ENCODE data around the gene SORL1. TPM values are rescaled to one million over a fixed set of nuclear protein-coding genes. Genes with fewer than 3 reads are reported as not detected.
A peak's percentile ranks its signal among the peaks of the same experiment; 100 is the strongest.

The SORL1 gene
- total RNA-seq, 1 donor from 2014 or later = 10.5 TPM

- no peak overlapping the region for H3K4me3 ChIP-seq
- TF ChIP-seq CTCF (IDR thresholded peaks at IDR 0.05) = no peak
- H3K36me3 ChIP-seq = no peaks in the 10 kb centered on the region
- H3K27ac ChIP-seq = no peak overlapping the region
- H3K27me3 ChIP-seq = no peaks in the 10 kb centered on the region
- intact Hi-C loops (cut with DNase I) = no loop called here
- H3K9me3 ChIP-seq = no peaks in the 10 kb centered on the region
- no peak for DNase-seq (ENCODE audit: low spot score in 2 of 2)
- H3K4me1 ChIP-seq = peaks cover 5 to 17% of the 10 kb centered on the region in 2 donors
These were observed 8.9 kb downstream of the SORL1 start for GRCh38 chr11:121460941-121461514.

- Histone ChIP-seq H3K36me3 (no peaks in the 10 kb centered on the region), H3K27me3 (no peaks in the 10 kb centered on the region), H3K4me1 (peaks cover 10 to 22% of the 10 kb centered on the region in 2 donors), H3K9me3 (no peaks in the 10 kb centered on the region), H3K4me3 (no peak overlapping the region), H3K27ac (no peak overlapping the region)
- no peak for TF ChIP-seq CTCF (IDR thresholded peaks at IDR 0.05)
- no peak for DNase-seq (ENCODE audit: low spot score in 2 of 2)
- intact Hi-C loops (cut with DNase I) = no loop called here
These were observed 9.7 kb downstream of the SORL1 start for GRCh38 chr11:121461843-121462242.

- Histone ChIP-seq H3K4me1 (peaks cover 10 to 31% of the 10 kb centered on the region in 2 donors), H3K9me3 (no peaks in the 10 kb centered on the region), H3K27me3 (no peaks in the 10 kb centered on the region), H3K4me3 (no peak overlapping the region), H3K36me3 (no peaks in the 10 kb centered on the region), H3K27ac (peak overlapping the region; percentile 77 to 78)
- no peak for TF ChIP-seq CTCF (IDR thresholded peaks at IDR 0.05)
- intact Hi-C loops (cut with DNase I) = loop anchor here (1.0 to 2.0 kb wide), 2 partner anchors 12 to 57 kb away; partner anchors contain the start of genes SORL1 and SORL1-AS1
- DNase-seq (ENCODE audit: low spot score in 2 of 2) = no peak
These were observed 11.7 kb downstream of the SORL1 start for GRCh38 chr11:121463689-121464335.

- intact Hi-C loops (cut with DNase I) = loop anchor here (1.0 to 2.0 kb wide), 2 partner anchors 12 to 56 kb away; partner anchors contain the start of genes SORL1 and SORL1-AS1
- Histone ChIP-seq H3K4me1 (peaks cover 13 to 31% of the 10 kb centered on the region in 2 donors), H3K9me3 (no peaks in the 10 kb centered on the region), H3K27ac (peak overlapping the region; percentile 77 to 78), H3K27me3 (no peaks in the 10 kb centered on the region), H3K36me3 (no peaks in the 10 kb centered on the region), H3K4me3 (no peak overlapping the region)
- no peak for TF ChIP-seq CTCF (IDR thresholded peaks at IDR 0.05)
- peak in 1 of 2 donors; percentile 82 for DNase-seq (ENCODE audit: low spot score in 2 of 2)
These were observed 12.3 kb downstream of the SORL1 start for GRCh38 chr11:121464352-121464946.

GRCh38 chr11:121465709-121466062, 13.6 kb downstream of the SORL1 start:
- TF ChIP-seq CTCF (IDR thresholded peaks at IDR 0.05) = no peak
- H3K27ac ChIP-seq = peak overlapping the region; percentile 77 to 78
- H3K27me3 ChIP-seq = no peaks in the 10 kb centered on the region
- no peak overlapping the region for H3K4me3 ChIP-seq
- no peaks in the 10 kb centered on the region for H3K9me3 ChIP-seq
- DNase-seq (ENCODE audit: low spot score in 2 of 2) = no peak
- H3K36me3 ChIP-seq = no peaks in the 10 kb centered on the region
- intact Hi-C loops (cut with DNase I) = loop anchor here (2.0 to 5.0 kb wide), 4 partner anchors 48 to 173 kb away; partner anchors contain the start of gene SC5D
- peaks cover 13 to 31% of the 10 kb centered on the region in 2 donors for H3K4me1 ChIP-seq

All from ascending aorta (tissue), 2 donors.